ENCODE data around the gene GUCD1. TPM values are rescaled to one million over a fixed set of nuclear protein-coding genes. Genes with fewer than 3 reads are reported as not detected.
A peak's percentile ranks its signal among the peaks of the same experiment; 100 is the strongest.

The GUCD1 gene
- total RNA-seq, 2 donors from 2014 or later, result 138 to 147 TPM

- intact Hi-C loops (cut with DNase I), result no loop called here
- DNase-seq, result no peak
- no peak for ATAC-seq
Observed at GRCh38 chr22:24498824-24499223, 56.1 kb downstream of the GUCD1 start.

GRCh38 chr22:24497841-24498258 lies 57.1 kb downstream of the GUCD1 start:
- intact Hi-C loops (cut with DNase I), result no loop called here
- ATAC-seq (no peak), DNase-seq (no peak)

DNA sequence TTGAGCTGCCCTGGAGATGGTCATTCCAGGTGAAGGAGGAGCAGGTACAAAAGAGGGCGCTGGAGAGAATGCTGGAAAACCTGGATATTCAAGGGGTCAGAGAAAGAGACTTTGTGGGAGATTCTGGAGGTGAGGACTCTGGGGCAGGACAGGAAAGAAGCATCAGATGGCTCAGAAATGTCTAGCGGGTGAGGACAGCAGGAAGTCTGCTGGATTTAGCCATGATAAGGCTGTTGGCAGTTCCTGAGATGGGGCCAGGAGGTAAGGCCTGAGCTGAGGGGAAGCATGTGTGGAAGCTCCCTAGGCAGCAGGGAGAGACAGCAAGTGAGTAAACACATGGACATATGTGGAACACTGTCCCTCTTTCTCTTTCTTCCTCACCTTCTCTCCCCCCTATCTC lies 58.3 kb downstream of the GUCD1 start:
- ATAC-seq (no peak), DNase-seq (no peak)
- intact Hi-C loops (cut with DNase I), result no loop called here

GRCh38 chr22:24496234-24496633 lies 58.7 kb downstream of the GUCD1 start:
- DNase-seq (no peak), ATAC-seq (no peak)
- intact Hi-C loops (cut with DNase I), result no loop called here

- DNase-seq (no peak), ATAC-seq (peak in 1 of 2 donors; percentile 4)
- intact Hi-C loops (cut with DNase I), result no loop called here
Observed at GRCh38 chr22:24495365-24495675, 59.6 kb downstream of the GUCD1 start.

GRCh38 chr22:24494528-24495364 lies 60.2 kb downstream of the GUCD1 start, which contains the start of gene UPB1:
TSS of gene UPB1 (plus strand) at chr22:24495332. CDS start at chr22:24495404, 72 bp downstream.
- DNase-seq (peak; percentile 35), ATAC-seq (peak; percentile 32 to 60)
- intact Hi-C loops (cut with DNase I), result no loop called here

DNA sequence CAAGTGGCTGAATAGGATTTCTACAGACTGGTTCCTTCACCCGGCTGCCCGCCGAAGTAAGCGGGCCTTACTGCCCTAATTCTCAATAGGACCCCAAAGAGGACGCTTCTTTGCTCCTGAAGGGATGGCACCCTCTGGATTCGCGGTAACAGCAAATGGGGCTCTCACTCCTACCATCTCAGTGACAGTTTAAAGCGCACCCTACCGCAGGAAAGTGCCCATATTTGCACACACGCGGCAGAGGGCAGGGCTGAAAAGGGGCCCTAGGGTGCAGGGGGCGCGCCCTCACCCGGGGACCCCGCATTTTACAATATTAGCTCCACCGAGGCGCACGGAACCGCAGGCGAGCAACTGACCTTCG lies 60.8 kb downstream of the GUCD1 start:
- ATAC-seq, result peak in 1 of 2 donors; percentile 7
- no peak for DNase-seq
- intact Hi-C loops (cut with DNase I), result no loop called here

DNA sequence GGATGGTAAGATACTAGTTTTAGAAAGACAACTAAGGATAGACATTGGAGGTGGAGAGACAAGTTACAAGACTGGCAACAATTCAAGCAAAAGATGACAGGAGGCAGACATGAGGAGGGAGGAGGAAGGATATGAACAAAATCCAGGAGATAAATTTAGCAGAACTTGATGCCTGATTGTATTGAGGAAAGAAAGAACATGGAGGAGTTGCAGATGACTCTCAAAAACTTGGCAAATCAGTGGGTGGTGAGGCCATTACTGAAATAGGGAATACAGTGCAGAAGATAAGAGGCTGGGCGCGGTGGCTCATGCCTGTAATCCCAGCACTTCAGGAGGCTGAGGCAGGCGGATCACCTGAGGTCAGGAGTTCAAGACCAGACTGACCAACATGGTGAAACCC lies 62.5 kb downstream of the GUCD1 start:
- ATAC-seq, result no peak
- DNase-seq, result no peak
- intact Hi-C loops (cut with DNase I), result no loop called here

Other genes with a start within 250 kb of the GUCD1 start
- 1 to 10 TPM; 4.6 to 6.0 TPM for gene ADORA2A, start 127.5 kb downstream of the GUCD1 start, total RNA-seq
- gene UPB1, start 59.8 kb downstream of the GUCD1 start, total RNA-seq, result 1 to 10 TPM in 1 of 2 donors, under 1 TPM in 1; 0.68 to 2.3 TPM
- 10 to 100 TPM; 55.4 to 64.1 TPM for gene SNRPD3, start 861 bp upstream of the GUCD1 start, total RNA-seq
- 1 to 10 TPM; 4.2 to 4.9 TPM for gene LRRC75B, start 37.9 kb upstream of the GUCD1 start, total RNA-seq
- 1 to 10 TPM; 3.8 to 3.9 TPM for gene GGT1, start 48.1 kb upstream of the GUCD1 start, total RNA-seq
- not detected for gene PIWIL3, start 219.6 kb upstream of the GUCD1 start, total RNA-seq

Measured in left cardiac atrium (tissue), 4 donors.